SJCRH30 (cell line): ENCODE data around the gene C6orf136. TPM values are rescaled to one million over a fixed set of nuclear protein-coding genes. Genes with fewer than 3 reads are reported as not detected.
A peak's percentile ranks its signal among the peaks of the same experiment; 100 is the strongest.
"Not testable (repeated sequence)": the region's sequence is repeated elsewhere in the genome, so short reads cannot be mapped to it uniquely, and the experiment has no call there.

Experiments
- DNase-seq, 2 experiments: peaks; one replicate each; pipeline ENCODE4 v3.0.0-alpha.2; 2015 to 2020
- H3K27ac ChIP-seq: fragments of 250-450 bp; sonication (Bioruptor Pico); 2 replicates; pipeline ENCODE4 v1.5.1; 2020; ENCODE audit warnings: mild to moderate bottlenecking, moderate library complexity
- H3K27me3 ChIP-seq: fragments of 250-450 bp; sonication (Bioruptor Pico); 2 replicates; pipeline ENCODE4 v1.5.1; 2020; ENCODE audit warnings: mild to moderate bottlenecking, moderate library complexity
- H3K36me3 ChIP-seq: fragments of 250-450 bp; sonication (Bioruptor Pico); 2 replicates; pipeline ENCODE4 v1.5.1; 2020; ENCODE audit warnings: mild to moderate bottlenecking, moderate library complexity
- H3K4me1 ChIP-seq: fragments of 250-450 bp; sonication (Bioruptor Pico); 2 replicates; pipeline ENCODE4 v1.5.1; 2020; ENCODE audit warnings: mild to moderate bottlenecking, moderate library complexity
- H3K4me3 ChIP-seq: fragments of 250-450 bp; sonication (Bioruptor Pico); 2 replicates; pipeline ENCODE4 v1.5.1; 2020; ENCODE audit warnings: mild to moderate bottlenecking, moderate library complexity
- H3K9me3 ChIP-seq: fragments of 250-450 bp; sonication (Bioruptor Pico); replicated peaks from 2 replicates; pipeline ENCODE4 v1.5.1; 2020; ENCODE audit warnings: mild to moderate bottlenecking, moderate library complexity
- total RNA-seq: library from RNA; depleted of rRNA; stranded (reverse); fragments of >200 nt; shearing (Covaris generic); gene quantifications from 2 replicates; pipeline ENCODE4 v1.2.3, GENCODE V29; 2014

The C6orf136 gene
- total RNA-seq, 1 experiment from 2014 or later: 10.0 TPM

GRCh38 chr6:30626484-30627366 is 20.2 kb upstream of the C6orf136 start, which contains the start of gene ATAT1:
ATAT1 (plus strand) TSS chr6:30626874.
- no peaks in the 10 kb centered on the region for H3K27me3 ChIP-seq
- H3K4me3 ChIP-seq: peak within 1 kb of the TSS; percentile 72
- H3K36me3 ChIP-seq: peaks cover 32% of the 10 kb centered on the region
- DNase-seq: peak; percentile 91 to 93
- no peaks in the 10 kb centered on the region for H3K9me3 ChIP-seq
- peaks cover 10% of the 10 kb centered on the region for H3K4me1 ChIP-seq
- peak within 1 kb of the TSS; percentile 96 for H3K27ac ChIP-seq

- no peaks in the 10 kb centered on the region for H3K4me1 ChIP-seq
- H3K27me3 ChIP-seq: no peaks in the 10 kb centered on the region
- H3K27ac ChIP-seq: no peak overlapping the region
- DNase-seq: no peak
- no peak overlapping the region for H3K4me3 ChIP-seq
- peaks cover 4% of the 10 kb centered on the region; the same call in 1 of the 2 replicates for H3K36me3 ChIP-seq
- H3K9me3 ChIP-seq: no peaks in the 10 kb centered on the region
These were observed 11.1 kb upstream of the C6orf136 start for GRCh38 chr6:30635834-30636233.

DNA sequence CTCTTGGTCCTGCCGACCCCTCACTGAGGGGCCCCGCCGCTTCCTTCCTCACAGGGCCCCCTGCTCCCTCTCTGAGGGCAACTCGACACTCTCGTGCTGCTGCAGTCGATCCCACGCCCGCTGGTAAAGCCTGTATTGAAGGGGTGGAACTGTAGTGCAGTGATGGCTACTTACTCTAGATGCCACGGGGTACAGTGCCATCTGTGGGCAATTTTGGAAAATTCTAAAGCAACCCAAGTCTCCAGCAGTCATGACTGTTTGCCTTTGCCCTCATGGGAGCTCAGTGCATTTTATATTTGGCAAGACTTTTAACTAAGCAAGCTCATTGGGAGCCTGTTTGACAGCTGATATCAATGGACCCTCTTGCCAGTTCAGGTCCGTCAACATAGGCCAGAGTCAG is 6.5 kb upstream of the C6orf136 start:
- Histone ChIP-seq H3K9me3 (no peaks in the 10 kb centered on the region), H3K27me3 (no peaks in the 10 kb centered on the region), H3K36me3 (peaks cover 7% of the 10 kb centered on the region; the same call in 1 of the 2 replicates), H3K4me1 (no peaks in the 10 kb centered on the region), H3K27ac (no peak overlapping the region), H3K4me3 (no peak overlapping the region)
- no peak for DNase-seq

DNA sequence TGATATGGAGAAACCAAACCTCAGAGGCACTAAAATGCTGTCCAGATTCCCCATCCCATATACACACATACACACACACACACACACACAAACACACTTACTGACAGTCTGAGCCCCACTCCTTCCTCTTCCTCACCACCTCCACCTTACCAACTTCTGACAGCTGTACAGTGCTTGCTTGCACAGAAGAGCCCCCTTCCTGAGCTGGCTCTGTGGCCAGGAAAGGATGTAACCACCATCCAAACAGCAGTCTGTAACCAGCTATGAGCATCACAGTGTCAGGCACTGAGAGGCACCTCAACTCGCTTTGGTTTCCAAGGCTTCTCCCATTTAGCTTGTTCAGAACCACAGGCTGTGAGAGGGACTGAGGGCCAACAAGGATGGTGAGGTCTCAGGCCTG is 5.9 kb upstream of the C6orf136 start:
- DNase-seq: no peak
- Histone ChIP-seq H3K36me3 (peaks cover 7% of the 10 kb centered on the region; the same call in 1 of the 2 replicates), H3K4me1 (no peaks in the 10 kb centered on the region), H3K9me3 (no peaks in the 10 kb centered on the region), H3K27ac (no peak overlapping the region), H3K27me3 (no peaks in the 10 kb centered on the region), H3K4me3 (no peak overlapping the region)

DNA sequence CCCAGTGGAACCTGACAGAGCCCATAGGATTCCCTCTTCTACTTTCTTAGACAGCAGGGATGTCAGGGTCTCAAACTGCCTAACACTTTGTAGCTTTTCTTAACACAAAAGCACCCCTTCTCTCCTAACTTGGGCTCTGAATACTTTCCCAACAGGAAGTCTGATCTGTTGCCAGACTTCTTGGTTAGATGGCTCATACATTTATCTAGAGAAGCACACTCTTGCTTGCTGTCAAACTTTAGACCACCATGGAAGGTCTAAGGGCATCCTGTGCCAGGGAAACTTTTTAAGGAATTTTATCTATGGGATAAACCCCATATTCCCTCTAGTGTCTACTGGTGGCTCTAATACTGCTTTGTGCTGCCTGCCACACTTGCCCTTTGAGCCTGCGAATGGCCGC is 3.3 kb upstream of the C6orf136 start:
- H3K27ac ChIP-seq: no peak overlapping the region
- no peaks in the 10 kb centered on the region for H3K27me3 ChIP-seq
- no peaks in the 10 kb centered on the region for H3K4me1 ChIP-seq
- no peak for DNase-seq
- no peaks in the 10 kb centered on the region for H3K9me3 ChIP-seq
- no peak overlapping the region for H3K4me3 ChIP-seq
- H3K36me3 ChIP-seq: peaks cover 7% of the 10 kb centered on the region; the same call in 1 of the 2 replicates

- H3K27ac ChIP-seq: no peak overlapping the region
- no peak overlapping the region for H3K4me3 ChIP-seq
- no peak for DNase-seq
- H3K36me3 ChIP-seq: peaks cover 7% of the 10 kb centered on the region; the same call in 1 of the 2 replicates
- no peaks in the 10 kb centered on the region for H3K27me3 ChIP-seq
- H3K9me3 ChIP-seq: no peaks in the 10 kb centered on the region
- H3K4me1 ChIP-seq: no peaks in the 10 kb centered on the region
These were observed 2.2 kb upstream of the C6orf136 start for GRCh38 chr6:30644769-30645168.

GRCh38 chr6:30645989-30646388 is 944 bp upstream of the C6orf136 start:
- H3K36me3 ChIP-seq: peaks cover 3% of the 10 kb centered on the region
- no peak overlapping the region for H3K27ac ChIP-seq
- H3K27me3 ChIP-seq: no peaks in the 10 kb centered on the region
- no peak for DNase-seq
- H3K4me1 ChIP-seq: no peaks in the 10 kb centered on the region
- H3K4me3 ChIP-seq: no peak overlapping the region
- no peaks in the 10 kb centered on the region for H3K9me3 ChIP-seq

DNA sequence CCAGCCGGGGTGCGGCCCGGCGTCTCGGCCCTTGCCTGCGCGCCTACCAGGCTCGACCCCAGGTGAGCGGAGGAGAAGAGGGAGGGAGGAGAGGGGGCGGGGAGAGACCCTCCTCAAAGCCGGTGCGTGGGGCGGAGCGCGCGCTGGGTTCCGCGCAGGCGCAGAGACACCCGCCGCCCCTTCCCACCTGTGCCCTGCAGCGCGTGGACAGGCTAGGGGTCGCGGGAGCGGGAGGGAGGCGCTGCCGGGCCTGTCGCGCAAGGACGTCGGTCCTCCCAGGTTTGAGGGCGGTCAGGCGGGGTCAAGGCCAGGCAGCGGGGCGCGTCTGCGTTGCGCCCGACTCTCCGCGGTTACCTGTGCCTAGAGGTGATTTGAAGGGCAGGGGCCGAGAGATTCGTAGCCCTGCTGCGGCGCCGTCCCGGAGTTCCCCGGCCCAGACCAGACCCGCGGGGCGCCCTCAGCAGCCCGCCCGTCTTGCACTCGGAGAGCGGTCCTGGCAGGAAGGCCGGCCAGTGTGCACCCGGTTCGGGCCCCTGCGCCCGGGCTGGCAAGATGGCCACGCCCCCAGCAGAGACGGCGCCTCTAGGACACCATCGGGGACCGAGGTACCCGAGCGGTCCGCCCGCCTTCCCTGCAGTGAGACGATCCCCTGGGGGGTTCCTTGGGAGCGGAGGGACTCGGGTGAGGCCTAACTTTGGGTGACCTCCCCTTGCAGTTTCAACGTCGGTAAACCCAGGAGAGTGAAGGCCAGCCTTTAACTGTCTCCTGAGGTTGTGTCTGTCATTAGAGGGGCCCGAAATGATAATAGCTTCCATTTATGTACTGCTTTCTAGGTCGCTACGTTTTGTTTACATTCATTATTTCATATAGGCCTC is 546 bp downstream of the C6orf136 start:
- Histone ChIP-seq H3K36me3 (peaks cover 13% of the 10 kb centered on the region), H3K9me3 (no peaks in the 10 kb centered on the region), H3K4me3 (peak overlapping the region; percentile 82), H3K4me1 (no peaks in the 10 kb centered on the region), H3K27ac (peak overlapping the region; percentile 68), H3K27me3 (no peaks in the 10 kb centered on the region)
- peak; percentile 80 to 82 for DNase-seq

GRCh38 chr6:30651143-30651542 is 4.2 kb downstream of the C6orf136 start:
- no peaks in the 10 kb centered on the region for H3K27me3 ChIP-seq
- no peaks in the 10 kb centered on the region for H3K4me1 ChIP-seq
- peaks cover 27% of the 10 kb centered on the region for H3K36me3 ChIP-seq
- H3K27ac ChIP-seq: no peak overlapping the region
- DNase-seq: no peak
- H3K9me3 ChIP-seq: no peaks in the 10 kb centered on the region
- no peak overlapping the region for H3K4me3 ChIP-seq

- no peak for DNase-seq
- no peak overlapping the region for H3K4me3 ChIP-seq
- no peaks in the 10 kb centered on the region for H3K27me3 ChIP-seq
- H3K27ac ChIP-seq: no peak overlapping the region
- peaks cover 36% of the 10 kb centered on the region for H3K36me3 ChIP-seq
- H3K4me1 ChIP-seq: no peaks in the 10 kb centered on the region
- H3K9me3 ChIP-seq: no peaks in the 10 kb centered on the region
These were observed 8.1 kb downstream of the C6orf136 start for GRCh38 chr6:30654798-30655742.

DNA sequence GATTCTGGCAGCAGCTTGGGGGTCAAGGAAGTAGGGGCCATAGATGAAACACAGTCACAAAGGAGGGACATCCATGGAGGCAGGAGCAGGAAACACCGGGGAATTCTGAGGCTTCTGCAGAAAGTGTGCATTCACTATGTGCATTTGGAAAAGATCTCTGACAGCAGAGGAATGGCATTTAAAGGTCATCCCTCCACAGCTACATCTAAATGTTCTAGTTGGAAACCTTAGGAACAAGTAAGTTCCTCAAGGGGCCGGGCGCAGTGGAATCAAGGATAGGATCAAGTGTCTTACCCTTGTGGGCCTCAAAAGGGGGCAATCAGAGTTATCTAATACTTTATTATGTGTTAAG is 8.8 kb downstream of the C6orf136 start:
- Histone ChIP-seq H3K27me3 (no peaks in the 10 kb centered on the region), H3K36me3 (peaks cover 36% of the 10 kb centered on the region), H3K4me1 (no peaks in the 10 kb centered on the region), H3K27ac (no peak overlapping the region), H3K4me3 (no peak overlapping the region), H3K9me3 (no peaks in the 10 kb centered on the region)
- DNase-seq: no peak

- H3K36me3 ChIP-seq: peaks cover 32% of the 10 kb centered on the region
- H3K9me3 ChIP-seq: no peaks in the 10 kb centered on the region
- no peaks in the 10 kb centered on the region for H3K4me1 ChIP-seq
- H3K27me3 ChIP-seq: no peaks in the 10 kb centered on the region
- H3K27ac ChIP-seq: no peak overlapping the region
- DNase-seq: no peak
- H3K4me3 ChIP-seq: no peak overlapping the region
These were observed 9.6 kb downstream of the C6orf136 start for GRCh38 chr6:30656513-30656912.

DNA sequence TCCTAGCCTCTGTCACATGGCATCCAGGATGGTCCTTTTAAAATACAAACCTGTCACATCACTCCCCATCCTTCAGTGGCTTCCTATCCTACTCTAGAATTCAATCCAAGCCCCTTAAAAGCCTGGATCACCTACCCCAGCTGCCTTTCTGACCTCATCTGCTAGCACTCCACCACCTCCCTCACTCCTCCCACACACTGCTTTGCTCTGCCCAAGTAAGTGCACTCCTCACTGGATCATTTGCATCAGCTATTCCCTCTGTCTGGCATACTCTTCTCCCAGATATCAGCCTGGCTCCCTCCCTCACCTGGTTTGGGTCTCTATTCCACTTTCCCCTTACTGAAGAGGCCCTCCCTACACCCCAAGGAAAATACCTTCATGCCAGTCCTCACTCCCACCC is 10.5 kb downstream of the C6orf136 start:
- peaks cover 33% of the 10 kb centered on the region for H3K36me3 ChIP-seq
- no peak overlapping the region for H3K27ac ChIP-seq
- no peak for DNase-seq
- H3K27me3 ChIP-seq: no peaks in the 10 kb centered on the region
- no peaks in the 10 kb centered on the region for H3K4me1 ChIP-seq
- no peak overlapping the region for H3K4me3 ChIP-seq
- no peaks in the 10 kb centered on the region for H3K9me3 ChIP-seq

DNA sequence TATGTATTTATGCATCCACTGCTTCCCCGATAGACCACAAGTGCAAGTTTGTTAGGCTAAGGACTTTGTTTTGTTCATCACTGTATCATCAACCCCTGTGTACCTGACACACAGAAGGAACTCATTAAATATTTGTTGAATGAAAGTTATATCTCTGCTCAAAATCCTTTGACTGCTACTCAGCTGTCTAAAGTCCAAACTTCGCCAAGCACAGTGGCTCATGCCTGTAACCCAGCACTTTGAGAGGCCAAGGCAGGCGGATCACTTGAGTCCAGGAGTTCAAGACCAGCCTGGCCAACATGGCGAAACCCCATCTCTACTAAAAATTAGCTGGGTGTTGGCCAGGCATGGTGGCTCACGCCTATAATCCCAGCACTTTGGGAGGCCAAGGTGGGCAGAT is 11.0 kb downstream of the C6orf136 start:
- not testable (repeated sequence) for H3K27me3 ChIP-seq, H3K9me3 ChIP-seq, H3K27ac ChIP-seq, DNase-seq, H3K4me1 ChIP-seq, H3K4me3 ChIP-seq
- H3K36me3 ChIP-seq: peaks cover 31% of the 10 kb centered on the region
